Ramos (cell line): ENCODE measurements around the gene KIAA2012.
"Not testable (repeated sequence)": the region's sequence is repeated elsewhere in the genome, so short reads cannot be mapped to it uniquely, and the experiment has no call there.

Experiments
- in situ Hi-C: fragments of 300-500 bp; cut with MboI; formaldehyde crosslinking; loops from one replicate; pipeline ENCODE4 v1.14.3; 2022; ENCODE audit warnings: low sequenced_read_pairs; ENCODE audit not compliant: unreplicated experiment

Gene KIAA2012

DNA sequence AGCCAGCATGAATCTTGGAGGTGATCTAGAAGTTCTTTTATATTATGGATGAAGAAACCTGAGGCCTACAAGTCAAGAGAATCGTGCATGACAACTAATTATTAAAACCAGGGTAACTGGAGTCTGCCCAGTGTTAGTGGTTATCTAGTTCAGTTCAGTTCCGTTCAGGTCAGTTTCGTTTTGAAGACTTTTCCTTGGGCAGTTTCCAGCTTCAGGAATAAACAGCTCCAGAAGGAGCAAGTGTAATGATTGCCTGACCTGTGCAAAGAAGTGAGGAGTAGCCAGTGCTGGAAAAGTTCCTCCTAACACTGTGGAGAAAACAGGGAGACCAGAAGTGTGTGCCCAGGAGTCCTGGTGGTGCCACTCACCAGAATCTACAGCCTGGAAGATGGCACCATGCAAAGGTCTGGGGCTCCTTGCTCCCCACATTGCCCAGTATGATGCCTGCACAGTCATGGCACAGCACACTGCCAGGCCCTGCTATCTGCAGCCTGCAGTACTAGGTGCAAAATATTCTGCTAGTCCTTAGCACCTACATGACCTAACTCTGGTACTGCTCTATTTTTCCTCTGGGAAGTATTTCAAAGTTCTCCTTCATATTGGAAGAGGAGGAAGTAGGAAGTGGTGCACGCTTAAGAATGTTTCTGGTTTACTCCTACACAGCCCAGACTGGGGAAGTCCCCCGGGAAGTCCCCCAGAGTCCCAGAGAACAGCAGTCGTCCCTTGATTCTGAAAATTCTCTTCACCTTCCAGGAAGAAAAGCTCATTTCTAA, 99.6 kb downstream of the KIAA2012 start:
- in situ Hi-C loops, result no loop called here

DNA sequence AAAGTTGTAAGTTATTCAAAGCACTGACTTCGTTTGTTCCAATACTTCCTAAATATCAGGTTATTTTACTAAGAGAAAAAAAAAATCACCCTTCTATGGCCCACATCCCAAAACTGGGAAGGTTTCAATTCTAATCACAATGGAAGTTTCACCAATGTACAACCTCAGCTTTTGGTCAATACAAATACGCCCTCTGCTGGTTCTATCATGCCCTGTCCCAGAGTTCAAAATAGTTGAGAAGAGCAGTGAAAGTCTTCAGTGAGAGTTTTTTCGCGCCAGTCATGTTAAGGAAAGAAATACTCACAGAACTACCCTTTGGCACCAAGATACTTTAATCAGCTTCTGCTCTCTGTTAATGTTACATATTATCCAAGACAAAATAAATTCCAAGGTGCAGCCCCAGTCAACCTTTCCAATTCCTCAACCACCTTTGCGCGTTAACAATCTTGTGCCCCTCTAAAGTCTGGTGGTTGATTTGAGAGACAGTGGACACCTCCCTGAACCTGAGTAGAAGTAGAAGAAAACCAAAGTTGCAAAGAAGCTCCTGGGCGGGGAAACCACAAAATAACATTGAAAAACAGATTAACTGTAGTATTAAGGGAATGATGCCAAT, 105.4 kb downstream of the KIAA2012 start:
- in situ Hi-C loops, result no loop called here

DNA sequence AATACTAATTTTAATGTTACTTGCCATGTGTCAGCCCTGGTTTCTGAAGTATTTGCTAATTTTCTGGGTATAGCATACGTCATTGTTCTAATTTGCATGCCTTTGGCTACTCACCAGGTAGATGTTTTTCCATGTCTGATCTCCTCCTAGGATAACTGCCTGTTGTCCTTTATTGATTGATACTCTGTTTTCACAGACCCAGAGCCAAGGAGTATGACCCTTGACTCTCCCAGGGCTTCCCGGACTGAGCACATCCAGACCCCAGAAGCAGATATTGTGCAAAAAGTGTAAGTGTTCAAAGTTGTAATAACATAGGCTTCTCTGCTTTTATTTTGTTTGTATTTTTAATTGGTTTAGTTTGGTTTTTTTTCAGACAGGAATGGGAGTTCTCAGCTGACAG, 111.5 kb downstream of the KIAA2012 start:
- in situ Hi-C loops, result no loop called here

DNA sequence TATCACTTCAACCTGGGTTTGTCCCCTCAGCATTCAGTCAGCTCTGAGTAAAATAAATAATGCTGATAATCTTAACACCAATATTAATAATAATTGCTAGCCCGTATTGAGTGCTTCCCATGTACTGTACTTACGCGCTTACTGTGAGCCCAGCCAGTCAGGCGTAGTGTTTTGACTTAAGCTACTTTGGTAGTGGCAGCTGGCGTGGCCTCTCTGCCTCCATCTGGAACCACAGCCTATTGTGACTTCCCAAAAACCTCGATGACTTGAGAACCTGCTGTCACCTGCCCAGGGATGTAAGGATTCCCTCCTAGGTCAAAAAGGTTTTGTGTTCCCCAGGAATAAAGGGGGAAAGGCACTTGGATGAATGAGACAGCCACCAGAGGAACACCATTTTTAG, 112.1 kb downstream of the KIAA2012 start:
- in situ Hi-C loops, result no loop called here

DNA sequence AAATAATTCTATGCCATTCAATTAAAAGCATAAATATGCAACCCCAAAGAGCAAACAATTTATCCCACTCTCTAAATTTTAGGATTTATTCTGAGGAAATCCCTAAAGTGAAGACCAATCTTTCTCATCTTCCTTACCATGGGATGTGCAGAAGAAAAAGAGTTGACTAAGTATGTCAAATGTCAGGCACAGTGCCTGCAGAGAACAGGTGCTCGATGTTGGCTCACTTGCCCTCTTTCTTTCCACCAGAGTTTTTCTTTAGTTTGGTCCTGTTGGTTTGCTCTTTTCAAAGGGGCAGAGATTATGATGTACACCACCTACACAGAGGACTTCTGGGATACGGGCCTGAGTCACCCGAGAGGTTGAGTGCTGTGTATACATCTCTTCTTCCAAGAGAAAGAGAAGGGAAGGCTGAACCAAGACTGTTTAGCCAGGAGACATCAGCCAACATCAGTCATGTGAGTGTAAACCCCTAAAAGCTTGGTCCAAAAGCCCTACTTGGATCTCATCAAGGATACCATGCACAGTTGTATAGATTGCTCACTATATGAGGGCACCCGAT, 113.7 kb downstream of the KIAA2012 start:
- in situ Hi-C loops, result no loop called here

DNA sequence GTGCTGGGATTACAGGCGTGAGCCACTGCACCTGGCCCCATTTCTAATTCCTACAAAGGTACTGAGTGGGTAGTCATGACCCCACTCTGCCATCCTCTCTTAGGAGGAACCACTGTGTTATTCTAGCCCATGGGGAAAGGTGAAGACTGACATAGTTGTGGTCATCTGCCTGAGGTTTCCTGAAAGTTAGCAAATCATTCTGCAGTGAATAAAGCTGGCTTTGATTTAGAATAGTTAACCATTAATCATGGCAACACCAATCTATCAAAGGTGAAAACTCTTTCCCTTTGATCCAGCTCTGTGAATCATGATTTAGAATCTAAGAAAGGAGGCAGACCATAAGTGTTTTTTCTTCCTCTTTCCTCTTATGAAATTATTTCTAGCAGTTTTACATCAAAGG, 114.5 kb downstream of the KIAA2012 start:
- in situ Hi-C loops, result no loop called here

DNA sequence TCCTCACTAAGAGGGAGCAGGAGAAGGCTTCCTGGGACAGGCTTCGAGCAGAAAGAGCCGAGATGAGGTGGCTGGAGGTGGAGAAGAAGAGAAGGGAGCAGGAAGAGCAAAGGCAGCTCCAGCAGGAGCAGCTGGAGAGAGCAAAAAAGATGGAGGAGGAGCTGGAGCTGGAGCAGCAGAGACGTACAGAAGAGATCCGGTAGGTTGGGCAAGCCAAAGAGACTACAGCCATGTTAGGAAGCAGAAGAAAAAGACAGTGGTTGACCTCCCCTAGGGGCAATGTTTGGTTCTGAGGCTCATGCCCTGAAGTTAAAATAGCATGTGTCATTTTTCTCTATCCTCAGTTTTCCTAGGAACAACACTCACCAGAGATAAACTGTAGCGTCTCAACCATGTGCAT, 120.2 kb downstream of the KIAA2012 start:
- in situ Hi-C loops, result no loop called here

DNA sequence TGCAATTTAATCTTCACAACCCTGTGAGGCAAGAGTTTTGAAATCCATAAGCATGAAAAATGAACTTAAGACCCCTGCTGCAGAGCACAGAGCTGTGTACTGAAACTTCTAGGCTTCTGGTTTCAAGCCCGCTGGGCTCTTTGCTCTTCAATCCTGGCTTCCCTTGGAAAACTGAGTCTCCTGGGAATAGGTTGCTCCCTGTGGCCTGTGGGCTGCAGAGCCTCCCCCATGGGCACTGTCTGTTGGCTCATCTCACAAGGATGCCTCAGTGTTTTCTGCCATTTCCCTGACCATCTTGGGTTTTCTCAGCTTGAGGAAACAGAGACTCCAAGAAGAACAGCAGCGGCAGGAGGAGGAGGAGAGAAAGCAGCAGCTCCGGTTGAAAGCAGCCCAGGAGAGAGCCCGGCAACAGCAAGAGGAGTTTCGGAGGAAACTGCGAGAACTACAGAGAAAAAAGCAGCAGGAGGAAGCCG, 120.9 kb downstream of the KIAA2012 start:
- in situ Hi-C loops, result no loop called here

DNA sequence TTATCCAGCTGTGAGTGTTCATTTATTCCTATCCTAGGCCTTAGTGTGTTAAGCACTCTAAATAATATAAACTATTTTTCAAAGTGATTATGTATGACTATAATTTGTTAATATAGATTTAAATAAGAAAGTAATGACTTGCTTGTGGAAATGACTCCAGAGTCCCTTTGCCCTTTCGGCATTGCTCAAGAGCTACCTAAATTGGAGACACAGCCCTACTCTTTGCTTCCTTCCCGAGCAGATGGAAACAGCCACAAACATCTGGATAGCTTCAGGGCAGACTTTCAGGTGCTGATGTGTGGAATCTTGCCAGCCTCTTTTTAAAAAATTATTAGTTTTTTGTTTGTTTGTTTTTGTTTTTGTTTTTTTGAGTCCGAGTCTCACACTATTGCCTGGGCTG, 121.4 kb downstream of the KIAA2012 start:
- in situ Hi-C loops, result no loop called here

DNA sequence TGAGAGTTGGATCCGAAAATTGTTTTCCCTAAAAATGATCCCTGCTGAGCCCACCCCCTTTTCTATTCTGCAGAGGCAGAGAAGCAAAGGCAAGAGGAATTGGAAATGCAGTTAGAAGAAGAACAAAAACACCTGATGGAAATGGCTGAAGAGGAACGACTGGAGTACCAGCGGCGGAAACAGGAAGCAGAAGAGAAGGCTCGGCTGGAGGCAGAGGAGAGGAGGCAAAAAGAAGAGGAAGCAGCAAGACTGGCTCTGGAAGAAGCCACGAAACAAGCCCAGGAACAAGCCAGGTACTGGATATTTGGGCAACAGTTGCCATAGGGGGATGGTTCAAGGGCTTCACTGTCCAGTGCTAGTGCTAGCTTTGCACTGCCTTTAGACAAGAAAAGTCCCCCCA, 123.7 kb downstream of the KIAA2012 start:
- in situ Hi-C loops, result no loop called here

DNA sequence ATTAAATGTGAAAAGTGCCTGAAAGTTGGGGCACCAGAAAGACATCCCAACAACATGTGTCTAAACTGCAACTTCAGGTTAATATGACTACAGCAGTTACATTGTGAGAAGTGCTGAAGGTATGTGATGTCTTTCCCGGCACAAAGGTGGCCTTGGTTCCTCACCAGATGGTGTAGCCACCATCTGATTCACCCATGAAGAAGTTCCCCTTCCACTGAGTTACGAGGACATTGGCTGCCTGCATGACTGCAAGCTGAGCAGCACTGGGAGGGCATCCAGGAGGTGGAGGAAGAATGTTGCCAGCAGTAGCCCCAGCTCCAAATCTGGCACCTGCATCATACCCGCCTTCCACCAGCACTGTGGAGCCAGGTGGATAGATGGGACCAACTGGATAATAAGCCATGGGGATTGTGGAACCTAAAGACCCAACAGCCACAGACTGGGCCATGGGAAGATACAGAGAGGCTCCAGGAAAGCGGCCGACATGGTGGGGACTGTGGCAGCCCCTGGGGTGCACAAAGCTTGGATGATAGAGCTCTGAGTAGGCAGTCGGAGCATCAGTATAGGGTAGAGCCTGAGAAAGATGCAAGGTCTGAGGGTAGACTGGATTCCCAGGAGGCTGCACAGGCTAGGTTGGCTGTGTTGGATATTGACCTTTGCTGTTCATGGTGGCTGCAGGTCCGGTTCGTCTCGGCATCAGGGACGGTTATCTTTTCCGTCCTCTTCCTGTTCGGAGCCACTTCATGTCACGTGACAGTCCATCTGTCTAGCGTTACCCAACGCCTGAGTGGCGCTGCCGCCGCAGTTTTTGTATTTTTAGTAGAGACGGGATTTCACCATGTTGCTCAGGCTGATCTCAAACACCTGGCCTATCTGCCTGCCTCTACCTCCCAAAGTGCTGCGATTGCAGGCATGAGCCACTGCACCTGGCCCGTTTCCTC, 128.4 kb downstream of the KIAA2012 start:
- in situ Hi-C loops, result no loop called here

DNA sequence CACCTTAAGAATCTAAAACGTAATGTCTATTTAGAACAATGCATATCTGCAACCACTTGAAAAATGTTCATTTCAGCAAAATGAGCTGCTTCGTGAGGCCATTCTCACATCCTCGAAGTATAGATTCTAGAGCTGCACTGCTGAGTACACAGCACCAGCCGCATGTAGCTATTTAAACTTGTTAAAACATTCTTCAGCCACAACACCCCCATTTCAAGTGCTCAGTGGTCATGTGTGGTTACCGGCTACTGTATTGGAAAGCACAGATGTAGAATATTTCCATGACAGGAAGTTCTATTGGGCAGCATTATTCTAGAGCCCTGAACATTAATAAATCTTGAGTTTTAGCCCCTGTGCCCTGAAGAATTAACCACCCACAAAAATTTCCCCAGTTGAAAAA, 130.3 kb downstream of the KIAA2012 start:
- in situ Hi-C loops, result no loop called here

DNA sequence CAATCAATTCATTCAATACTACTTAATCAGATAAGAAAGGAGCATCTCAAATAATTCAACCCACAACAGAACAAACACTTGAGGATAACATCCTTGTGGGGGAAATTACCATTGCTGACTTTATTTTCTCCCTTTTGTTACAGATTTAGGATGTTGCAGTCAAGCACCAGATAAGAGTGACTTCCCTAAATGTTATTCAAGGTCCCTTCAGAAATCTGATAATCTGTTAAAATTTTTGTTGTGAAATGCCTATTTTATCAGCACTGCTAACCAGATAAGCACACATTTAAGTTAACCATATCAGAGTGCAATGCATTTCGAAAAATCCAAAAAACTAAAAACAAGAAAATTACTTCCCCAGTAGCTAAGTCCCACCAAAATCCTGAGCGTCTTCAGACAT, 131.8 kb downstream of the KIAA2012 start:
- in situ Hi-C loops, result no loop called here

DNA sequence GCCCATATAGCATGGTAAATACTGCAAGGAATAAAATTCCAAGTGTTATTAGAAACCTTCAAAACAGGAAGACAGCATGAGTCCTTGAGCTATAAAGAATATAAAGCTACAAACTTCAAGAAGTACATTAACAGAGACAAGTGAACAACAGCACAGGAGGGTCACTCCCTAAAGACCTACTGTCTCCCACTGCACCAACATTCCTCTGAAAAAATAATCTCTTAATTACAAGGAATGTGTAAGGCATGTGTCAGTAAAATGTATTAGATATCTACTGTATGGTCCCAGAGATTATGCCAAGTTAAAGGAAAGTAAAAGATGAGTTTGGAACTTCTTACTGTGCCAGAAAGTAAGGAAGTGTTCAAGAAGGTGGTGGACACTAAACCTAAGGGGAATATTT, 135.5 kb downstream of the KIAA2012 start:
- in situ Hi-C loops, result no loop called here

DNA sequence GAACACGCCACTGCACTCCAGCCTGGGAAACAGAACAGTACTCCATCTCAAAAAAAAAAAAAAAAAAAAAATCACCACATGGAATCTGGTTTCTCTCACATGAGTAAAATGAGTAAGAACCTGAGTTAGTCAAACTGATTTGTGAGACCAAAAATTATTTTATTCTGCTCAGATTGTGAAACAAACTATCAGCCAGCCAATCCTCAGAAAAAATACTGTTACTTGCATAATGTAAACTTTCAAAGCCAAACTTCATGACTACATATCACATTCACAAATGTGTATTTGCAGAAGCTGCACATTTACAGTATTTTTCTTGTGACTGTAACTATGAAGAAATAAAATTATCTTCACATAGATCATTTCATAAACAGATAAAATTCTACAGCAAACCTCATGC, 142.1 kb downstream of the KIAA2012 start:
- in situ Hi-C loops, result no loop called here

DNA sequence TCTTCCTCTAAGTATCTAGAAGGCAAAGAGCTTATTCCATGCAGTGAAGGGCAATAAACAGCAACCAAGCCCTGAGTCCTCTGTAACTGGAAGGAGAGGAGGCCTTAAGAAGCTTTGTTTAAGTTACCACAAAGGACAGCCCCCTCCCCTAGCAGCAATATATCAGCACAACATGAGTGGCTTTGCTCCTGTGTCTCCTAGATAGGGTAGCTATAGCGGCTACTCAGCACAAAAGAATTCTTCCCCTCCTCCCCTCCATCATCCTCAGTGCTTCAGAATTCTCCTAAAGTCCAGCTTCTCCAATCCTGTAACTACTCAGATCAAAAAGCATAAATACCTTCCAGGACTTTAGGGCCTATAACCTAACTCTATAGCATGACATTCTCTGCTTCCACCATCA, 148.8 kb downstream of the KIAA2012 start:
- in situ Hi-C loops, result no loop called here

DNA sequence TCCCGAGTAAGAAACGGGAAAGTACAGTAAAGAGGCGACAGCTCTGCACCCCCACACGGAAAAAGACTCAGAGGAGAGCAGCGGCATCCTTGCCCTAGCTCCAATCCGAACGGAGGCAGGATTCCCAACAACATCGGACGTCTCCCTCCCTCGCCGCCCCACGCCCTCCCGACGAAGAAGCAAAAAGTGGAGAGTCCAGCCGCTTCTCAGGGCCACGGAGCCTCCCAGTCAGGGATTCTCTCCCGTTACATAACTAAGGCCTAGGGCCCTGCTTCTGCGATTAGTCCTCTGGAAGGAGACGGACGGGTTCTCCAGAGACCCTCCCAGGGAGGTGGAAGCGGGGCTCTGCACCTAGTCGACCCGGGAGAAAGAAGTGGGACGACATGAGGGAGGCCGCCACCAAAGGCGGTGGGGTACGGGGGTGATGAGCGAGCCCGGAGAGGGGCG, 164.8 kb downstream of the KIAA2012 start:
- in situ Hi-C loops, result no loop called here

DNA sequence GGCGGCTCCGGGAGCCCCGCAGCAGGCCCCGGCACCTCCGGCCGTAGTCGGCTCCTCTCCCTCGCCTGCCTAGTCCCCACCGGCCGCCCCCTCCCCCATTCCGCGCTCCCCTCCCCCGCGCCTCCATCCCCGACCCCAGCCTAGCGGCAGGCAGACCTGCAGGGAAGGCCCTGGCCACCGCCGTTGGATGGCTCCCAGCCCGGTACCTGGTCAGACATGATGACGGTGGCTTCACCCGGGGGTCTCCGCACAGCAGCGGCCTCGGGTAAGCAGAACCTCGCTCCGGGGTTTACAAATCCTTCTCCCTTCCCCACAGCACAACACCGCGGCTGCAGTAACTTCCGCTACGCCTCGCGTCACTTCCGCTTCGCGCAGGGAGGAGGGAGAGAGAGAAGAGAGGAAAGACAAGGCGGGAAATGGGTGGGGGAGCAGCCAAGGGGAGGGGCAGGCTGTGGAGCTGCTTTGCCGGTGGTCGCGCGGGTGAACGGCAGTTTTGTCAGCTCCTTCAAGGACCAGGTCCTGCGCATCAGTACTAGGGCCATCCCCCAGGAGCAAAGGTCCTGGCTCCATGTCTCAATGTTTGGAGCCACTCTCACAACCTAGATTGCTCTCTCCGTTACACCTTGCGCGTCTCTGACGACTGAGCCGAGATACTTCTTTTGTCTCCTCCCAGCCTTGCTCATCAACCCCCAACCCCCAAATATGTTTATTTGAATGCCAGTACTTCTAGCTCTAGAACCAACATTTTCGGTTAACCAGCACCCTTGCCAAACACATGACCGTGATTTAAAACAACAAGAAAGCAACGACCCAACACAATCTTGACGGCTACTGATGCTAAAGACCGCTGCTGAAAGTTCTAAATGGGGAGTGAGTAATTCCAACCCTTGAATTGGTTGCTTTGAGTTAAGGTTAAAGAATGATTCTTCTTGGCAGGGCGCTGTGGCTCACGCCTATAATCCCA, 165.5 kb downstream of the KIAA2012 start, which contains the start of gene SUMO1:
SUMO1 (minus strand) TSS at position 364 of the 964 bp plus-strand sequence; CDS start at position 218, 146 bp downstream.
- in situ Hi-C loops, result no loop called here

DNA sequence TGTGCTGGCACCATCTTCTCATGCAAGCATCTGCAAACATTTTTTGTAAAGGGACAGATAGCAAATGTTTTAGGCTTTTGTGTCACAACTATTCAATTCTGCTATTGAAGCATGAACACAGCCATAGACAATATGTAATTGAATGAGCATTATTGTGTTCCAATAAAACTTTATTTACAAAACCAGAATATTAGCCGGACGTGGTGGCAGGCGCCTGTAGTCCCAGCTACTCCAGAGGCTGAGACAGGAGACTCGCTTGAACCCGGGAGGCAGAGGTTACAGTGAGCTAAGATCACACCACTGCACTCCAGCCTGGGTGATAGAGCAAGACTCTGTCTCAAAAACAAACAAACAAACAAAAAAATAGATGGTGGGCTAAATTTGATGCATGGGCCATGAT, 174.7 kb downstream of the KIAA2012 start:
- in situ Hi-C loops, result not testable (repeated sequence)
